Epithelial cell of proximal tubule (primary cell): Measurements from ENCODE around the gene DKC1. TPM values are rescaled to one million over a fixed set of nuclear protein-coding genes. Genes with fewer than 3 reads are reported as not detected.

Experiments used
- DNase-seq: peaks from one replicate; pipeline ENCODE4 v3.0.0-alpha.2; 2011; ENCODE audit warnings: low read depth
- H3K4me3 ChIP-seq: 2 replicates; pipeline ENCODE4 v1.5.1; 2011; ENCODE audit warnings: low read depth, mild to moderate bottlenecking, low read length
- total RNA-seq: library from RNA; depleted of rRNA; stranded (reverse); fragments of >200 nt; gene quantifications from 2 replicates; pipeline ENCODE4 v1.2.3, GENCODE V29; 2015
- TF ChIP-seq, protein P1 (sequence below): conservative IDR thresholded peaks from 2 replicates; pipeline ENCODE4 v1.5.1; 2012; ENCODE audit warnings: low read depth, mild to moderate bottlenecking, low read length

Gene DKC1
- total RNA-seq, 1 donor from 2014 or later, result 41.2 TPM

- TF ChIP-seq, protein P1, sequence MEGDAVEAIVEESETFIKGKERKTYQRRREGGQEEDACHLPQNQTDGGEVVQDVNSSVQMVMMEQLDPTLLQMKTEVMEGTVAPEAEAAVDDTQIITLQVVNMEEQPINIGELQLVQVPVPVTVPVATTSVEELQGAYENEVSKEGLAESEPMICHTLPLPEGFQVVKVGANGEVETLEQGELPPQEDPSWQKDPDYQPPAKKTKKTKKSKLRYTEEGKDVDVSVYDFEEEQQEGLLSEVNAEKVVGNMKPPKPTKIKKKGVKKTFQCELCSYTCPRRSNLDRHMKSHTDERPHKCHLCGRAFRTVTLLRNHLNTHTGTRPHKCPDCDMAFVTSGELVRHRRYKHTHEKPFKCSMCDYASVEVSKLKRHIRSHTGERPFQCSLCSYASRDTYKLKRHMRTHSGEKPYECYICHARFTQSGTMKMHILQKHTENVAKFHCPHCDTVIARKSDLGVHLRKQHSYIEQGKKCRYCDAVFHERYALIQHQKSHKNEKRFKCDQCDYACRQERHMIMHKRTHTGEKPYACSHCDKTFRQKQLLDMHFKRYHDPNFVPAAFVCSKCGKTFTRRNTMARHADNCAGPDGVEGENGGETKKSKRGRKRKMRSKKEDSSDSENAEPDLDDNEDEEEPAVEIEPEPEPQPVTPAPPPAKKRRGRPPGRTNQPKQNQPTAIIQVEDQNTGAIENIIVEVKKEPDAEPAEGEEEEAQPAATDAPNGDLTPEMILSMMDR, result no peak
- no peak for DNase-seq
- peak overlapping the region; percentile 70 for H3K4me3 ChIP-seq
Measured at GRCh38 chrX:154761977-154762536, 607 bp upstream of the DKC1 start.

GRCh38 chrX:154774622-154775021 is 12.0 kb downstream of the DKC1 start:
- no peak for DNase-seq
- no peak overlapping the region for H3K4me3 ChIP-seq
- TF ChIP-seq, protein P1, result no peak

DNA sequence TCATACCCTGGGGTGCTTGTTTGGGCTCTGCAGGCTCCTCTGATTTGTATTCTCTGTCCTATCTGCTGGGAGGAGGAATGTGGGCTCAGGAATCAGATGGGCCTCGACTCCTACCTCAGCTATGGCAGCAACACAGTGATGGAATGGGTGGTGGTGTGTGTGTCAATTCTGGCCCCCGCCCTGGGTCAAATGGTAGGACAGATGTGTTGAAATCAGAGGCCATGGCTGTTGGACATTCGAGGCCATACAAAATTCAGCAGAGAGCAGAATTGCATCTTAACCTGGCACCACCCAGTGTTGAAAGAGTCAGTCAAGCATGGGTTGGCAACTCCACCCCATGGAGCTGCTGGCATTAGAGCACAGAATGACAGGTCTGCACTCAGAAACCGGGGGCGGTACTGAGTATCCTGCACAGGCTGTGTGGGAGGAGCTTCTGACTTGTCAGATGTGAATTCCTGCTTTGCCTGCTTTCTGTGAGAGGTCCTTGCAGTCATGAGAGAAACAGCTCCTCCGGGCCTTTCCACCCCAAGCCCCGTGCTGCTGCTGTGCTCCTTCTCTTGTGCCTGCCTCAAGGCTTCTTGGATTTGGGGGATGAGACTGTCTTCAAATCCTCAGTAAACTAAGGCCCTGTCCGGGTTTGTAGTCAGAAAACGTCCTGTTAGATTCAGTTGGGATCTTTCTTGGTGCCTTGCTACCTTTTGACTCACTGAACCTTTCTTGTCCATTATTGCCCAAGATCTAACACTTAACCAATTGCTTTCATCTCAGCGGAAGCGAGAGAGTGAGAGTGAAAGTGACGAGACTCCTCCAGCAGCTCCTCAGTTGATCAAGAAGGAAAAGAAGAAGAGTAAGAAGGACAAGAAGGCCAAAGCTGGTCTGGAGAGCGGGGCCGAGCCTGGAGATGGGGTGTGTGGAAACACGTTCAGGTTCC is 13.0 kb downstream of the DKC1 start:
- TF ChIP-seq, protein P1, result no peak
- DNase-seq, result peak; percentile 52
- H3K4me3 ChIP-seq, result no peak overlapping the region

DNA sequence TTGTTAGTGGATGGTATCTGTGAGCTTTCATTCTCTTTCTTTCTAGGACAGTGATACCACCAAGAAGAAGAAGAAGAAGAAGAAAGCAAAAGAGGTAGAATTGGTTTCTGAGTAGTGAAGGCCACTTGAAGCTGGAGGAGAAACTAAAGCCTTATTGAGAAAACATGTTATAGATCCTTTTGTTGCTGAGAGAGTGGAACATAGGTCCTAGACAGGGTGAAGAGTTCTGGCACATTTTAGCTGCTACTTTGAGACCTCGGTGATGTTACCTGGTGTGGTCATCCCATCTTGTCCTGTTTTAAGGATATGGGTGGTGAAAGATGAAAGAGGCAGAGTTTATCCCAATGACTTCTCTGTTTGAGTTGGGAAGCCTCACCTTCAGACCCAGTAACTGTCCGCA is 14.1 kb downstream of the DKC1 start:
- no peak overlapping the region for H3K4me3 ChIP-seq
- no peak for DNase-seq
- TF ChIP-seq, protein P1, result no peak

DNA sequence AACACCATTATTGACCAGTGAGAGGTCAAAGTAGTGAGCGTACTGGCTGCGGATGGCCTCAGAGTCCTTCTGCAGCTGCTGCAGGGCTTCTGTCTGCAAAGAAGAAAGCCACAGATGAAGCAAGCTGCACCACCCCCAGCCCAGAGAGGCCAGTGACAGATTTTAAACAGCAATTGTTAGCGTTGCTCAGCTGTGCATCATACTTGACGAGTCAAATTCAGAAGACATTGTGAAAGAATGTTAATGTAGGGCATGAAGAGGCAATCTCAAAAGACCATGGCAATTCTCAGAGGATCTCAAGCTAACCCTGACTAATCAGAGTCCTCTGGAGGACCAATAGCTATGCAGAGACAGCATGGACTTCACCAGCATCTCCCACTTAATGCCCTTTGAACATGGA is 16.6 kb downstream of the DKC1 start:
- TF ChIP-seq, protein P1, result no peak
- H3K4me3 ChIP-seq, result no peak overlapping the region
- no peak for DNase-seq

DNA sequence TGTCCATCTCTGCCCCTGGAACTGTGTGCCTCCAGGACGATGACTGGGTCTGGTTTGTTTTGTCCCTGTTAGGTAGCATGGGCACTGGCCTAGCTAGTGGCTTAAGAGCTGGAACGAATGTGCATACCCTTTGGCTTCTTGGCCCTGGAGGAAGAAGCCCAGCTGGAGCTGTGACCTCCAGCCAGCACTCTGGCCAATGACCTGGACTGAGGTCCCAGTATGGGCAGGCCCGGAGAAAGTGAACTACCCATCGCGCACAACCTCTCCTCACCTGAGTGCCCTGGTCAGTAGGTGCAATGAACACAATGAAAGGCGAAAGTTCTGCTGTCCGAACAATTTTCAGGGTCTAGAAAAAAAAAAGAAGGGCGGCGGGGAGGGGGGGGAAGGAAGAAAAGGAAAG is 18.3 kb downstream of the DKC1 start:
- no peak overlapping the region for H3K4me3 ChIP-seq
- TF ChIP-seq, protein P1, result no peak

More for the DNA sequence above, 18.3 kb downstream of the DKC1 start:
- DNase-seq, result no peak
